ENCODE data around the gene FOXJ1.

Gene FOXJ1

GRCh38 chr17:76089680-76090516, 51.1 kb downstream of the FOXJ1 start:
- DNase-seq, result no peak

DNA sequence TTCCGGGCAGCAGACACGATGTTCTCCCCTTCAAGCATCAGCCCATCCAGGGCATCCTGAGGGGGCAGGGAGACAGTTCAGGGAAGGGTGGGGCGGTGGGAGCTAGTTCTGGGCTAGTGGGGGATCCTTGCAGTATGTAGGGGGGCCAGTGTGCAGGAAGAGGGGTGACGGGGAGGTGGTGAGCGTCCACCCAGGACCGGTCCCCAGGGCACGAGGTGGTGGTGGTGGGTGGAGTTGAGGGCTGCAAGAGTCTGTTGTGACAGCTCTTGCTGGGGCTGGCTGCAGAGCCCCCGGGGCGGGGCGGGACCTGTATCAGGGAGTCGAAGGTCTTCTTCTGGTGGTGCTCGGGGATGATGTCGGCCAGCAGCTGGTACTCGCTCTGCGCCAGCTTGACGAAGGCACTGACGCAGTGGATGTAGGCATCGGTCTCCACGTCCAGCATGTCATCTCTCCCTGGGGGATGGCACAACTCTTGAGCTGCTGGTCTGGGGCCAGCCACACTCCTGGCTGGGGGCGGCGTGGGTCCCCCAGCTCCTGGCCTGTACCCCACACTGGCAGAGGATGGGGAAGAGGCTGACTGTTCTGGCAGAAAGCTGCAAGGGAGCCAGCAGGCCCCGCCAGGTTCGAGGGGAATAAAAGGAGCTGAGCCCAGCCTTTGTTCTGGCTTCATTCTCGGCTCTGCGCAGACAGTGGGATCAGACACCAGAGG, 52.0 kb downstream of the FOXJ1 start:
- DNase-seq, result no peak

- DNase-seq, result no peak
Observed at GRCh38 chr17:76088041-76088867, 52.8 kb downstream of the FOXJ1 start.

DNA sequence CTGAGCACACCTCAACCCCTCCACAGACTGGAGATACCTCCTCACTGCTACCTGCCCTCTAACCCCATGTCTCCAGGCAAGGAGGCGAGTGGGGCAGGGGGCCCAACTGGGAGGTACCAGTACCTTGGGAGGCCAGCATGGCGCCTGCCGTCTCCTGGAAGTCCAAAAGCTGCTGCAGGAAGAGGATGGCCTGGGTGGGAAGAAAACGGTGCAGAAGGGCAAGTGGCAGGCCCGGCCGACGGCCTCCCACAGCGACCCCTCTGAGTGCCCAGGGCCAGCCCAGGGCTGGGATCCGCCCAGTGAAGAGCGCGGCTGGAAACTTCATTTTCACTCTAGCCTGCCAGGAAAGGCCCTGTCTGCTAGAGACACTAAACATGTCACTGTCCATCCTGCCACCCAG, 53.5 kb downstream of the FOXJ1 start:
- DNase-seq, result no peak

DNA sequence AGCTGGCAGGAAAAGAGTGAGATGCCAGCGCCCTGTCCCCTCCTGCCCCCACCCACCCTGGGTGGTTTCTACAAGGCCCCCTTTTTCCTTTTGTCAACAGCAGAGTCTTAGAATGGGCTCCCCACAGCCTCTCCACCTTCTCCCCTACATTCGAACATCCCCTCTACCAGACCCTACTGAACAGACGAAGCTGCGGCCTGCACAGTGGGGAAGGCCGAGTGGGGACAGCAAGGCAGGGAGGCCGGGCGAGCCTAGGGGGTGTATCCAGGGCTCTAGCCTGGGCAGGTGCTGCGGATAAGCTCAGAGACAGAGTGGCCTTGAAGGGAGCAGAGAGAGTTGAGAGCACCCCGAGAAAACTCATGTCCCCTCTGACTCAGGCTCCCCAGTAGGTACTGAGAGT, 54.7 kb downstream of the FOXJ1 start:
- DNase-seq, result no peak
